PC-3 (cell line): ENCODE measurements around the gene RAET1E.

Experiments used
- CTCF ChIP-seq: fragments of 300-600 bp; sonication (generic); conservative IDR thresholded peaks from 2 replicates; pipeline ENCODE4 v1.5.1; 2017; ENCODE audit warnings: antibody characterized with exemption, low read depth, mild to moderate bottlenecking, low read length
- EZH2 ChIP-seq: fragments of 300-600 bp; sonication (generic); IDR thresholded peaks from one replicate; pipeline ENCODE4 v1.6.1; 2017; ENCODE audit warnings: antibody characterized with exemption, mild to moderate bottlenecking, low read length; ENCODE audit not compliant: unreplicated experiment
- EZH2phosphoT487 ChIP-seq: fragments of 300-600 bp; sonication (generic); IDR thresholded peaks from 2 replicates; pipeline ENCODE4 v1.6.1; 2018; ENCODE audit warnings: mild to moderate bottlenecking, antibody characterized with exemption, low read length, borderline replicate concordance

DNA sequence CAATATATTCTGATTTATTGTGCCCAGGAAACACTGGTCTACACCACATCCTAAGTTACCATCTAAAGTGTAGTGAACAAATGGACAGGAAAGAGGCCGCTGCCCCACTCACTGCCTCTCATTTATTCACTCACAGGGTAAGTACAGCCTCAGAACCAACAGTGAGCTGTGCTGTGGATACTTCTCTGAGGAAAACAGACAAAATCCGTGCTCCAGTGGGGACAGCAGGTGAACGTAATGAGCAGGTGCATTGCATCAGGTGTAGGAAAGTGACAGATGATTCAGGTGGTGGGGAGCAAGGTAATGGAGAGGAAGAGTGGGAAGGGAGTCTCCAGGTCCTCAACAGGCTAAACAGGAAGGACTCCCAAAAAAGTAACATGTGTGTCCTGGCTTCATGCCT is 35.5 kb upstream of the RAET1E start:
- no peak for TF ChIP-seq CTCF
- TF ChIP-seq EZH2: no peak
- no peak for TF ChIP-seq EZH2phosphoT487
